Stimulated activated CD4-positive, alpha-beta T cell treated with anti-CD3 and anti-CD28 coated beads, TNF-alpha, amount 100 ng/mL, for 4 hours (primary cell): Measurements from ENCODE around the gene ICAM5.
"Not testable (repeated sequence)": the region's sequence is repeated elsewhere in the genome, so short reads cannot be mapped to it uniquely, and the experiment has no call there.

Experiments
- DNase-seq, 3 experiments: peaks; one replicate each; pipeline ENCODE4 v3.0.0-alpha.2; 2020; ENCODE audit warnings: low read depth in 3 of 3

The ICAM5 gene

GRCh38 chr19:10269333-10270179, 20.2 kb upstream of the ICAM5 start:
- peak; percentile 79 to 82 (median 79) for DNase-seq

DNA sequence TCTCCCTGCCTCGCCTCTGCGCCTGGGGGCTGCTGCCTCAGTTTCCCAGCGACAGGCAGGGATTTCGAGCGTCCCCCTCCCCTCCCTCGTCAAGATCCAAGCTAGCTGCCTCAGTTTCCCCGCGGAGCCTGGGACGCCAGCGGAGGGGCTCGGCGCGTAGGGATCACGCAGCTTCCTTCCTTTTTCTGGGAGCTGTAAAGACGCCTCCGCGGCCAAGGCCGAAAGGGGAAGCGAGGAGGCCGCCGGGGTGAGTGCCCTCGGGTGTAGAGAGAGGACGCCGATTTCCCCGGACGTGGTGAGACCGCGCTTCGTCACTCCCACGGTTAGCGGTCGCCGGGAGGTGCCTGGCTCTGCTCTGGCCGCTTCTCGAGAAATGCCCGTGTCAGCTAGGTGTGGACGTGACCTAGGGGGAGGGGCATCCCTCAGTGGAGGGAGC, 19.6 kb upstream of the ICAM5 start:
- peak in 1 of 3 experiments; percentile 43 for DNase-seq

DNA sequence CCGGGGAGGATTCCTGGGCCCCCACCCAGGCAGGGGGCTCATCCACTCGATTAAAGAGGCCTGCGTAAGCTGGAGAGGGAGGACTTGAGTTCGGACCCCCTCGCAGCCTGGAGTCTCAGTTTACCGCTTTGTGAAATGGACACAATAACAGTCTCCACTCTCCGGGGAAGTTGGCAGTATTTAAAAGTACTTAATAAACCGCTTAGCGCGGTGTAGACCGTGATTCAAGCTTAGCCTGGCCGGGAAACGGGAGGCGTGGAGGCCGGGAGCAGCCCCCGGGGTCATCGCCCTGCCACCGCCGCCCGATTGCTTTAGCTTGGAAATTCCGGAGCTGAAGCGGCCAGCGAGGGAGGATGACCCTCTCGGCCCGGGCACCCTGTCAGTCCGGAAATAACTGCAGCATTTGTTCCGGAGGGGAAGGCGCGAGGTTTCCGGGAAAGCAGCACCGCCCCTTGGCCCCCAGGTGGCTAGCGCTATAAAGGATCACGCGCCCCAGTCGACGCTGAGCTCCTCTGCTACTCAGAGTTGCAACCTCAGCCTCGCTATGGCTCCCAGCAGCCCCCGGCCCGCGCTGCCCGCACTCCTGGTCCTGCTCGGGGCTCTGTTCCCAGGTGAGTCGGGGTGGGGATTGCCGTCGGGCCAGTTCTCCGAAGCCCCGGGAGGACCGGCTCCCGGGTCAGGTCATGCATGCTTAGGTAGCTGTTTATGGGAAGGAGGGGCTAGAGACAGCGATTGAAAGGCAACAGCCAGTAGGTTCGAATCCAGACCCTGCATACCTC, 18.9 kb upstream of the ICAM5 start, which contains the start of gene ICAM1:
Gene ICAM1 (plus strand): TSS at position 505 of the 779 bp plus-strand sequence. CDS start 40 bp downstream, at position 545.
- DNase-seq, result peak in 2 of 3 experiments; percentile 59 to 71

- DNase-seq, result no peak
These were observed 18.1 kb upstream of the ICAM5 start for GRCh38 chr19:10271543-10272086.

GRCh38 chr19:10274589-10274988, 15.2 kb upstream of the ICAM5 start:
- DNase-seq, result no peak

- DNase-seq, result no peak
These were observed 11.8 kb upstream of the ICAM5 start for GRCh38 chr19:10277795-10278589.

DNA sequence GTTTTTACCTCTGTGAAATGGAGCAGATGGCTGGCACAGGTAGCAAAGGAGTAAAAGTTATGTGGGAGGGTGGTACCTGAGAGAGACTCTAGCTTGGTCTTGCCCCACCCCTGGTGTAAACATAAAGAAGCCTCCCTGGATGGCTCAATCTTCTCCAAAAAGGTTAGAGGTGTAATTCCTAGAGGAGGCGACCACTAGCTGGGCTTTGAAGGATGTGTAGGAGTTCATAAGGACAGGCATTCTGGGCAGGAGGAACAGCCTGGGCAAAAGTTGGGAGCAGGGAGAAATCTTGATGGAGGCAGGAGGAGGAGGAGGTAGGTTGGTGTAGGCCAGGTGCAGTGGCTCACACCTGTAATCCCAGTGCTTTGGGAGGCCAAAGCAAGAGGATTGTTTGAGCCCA, 10.8 kb upstream of the ICAM5 start:
- DNase-seq, result no peak

DNA sequence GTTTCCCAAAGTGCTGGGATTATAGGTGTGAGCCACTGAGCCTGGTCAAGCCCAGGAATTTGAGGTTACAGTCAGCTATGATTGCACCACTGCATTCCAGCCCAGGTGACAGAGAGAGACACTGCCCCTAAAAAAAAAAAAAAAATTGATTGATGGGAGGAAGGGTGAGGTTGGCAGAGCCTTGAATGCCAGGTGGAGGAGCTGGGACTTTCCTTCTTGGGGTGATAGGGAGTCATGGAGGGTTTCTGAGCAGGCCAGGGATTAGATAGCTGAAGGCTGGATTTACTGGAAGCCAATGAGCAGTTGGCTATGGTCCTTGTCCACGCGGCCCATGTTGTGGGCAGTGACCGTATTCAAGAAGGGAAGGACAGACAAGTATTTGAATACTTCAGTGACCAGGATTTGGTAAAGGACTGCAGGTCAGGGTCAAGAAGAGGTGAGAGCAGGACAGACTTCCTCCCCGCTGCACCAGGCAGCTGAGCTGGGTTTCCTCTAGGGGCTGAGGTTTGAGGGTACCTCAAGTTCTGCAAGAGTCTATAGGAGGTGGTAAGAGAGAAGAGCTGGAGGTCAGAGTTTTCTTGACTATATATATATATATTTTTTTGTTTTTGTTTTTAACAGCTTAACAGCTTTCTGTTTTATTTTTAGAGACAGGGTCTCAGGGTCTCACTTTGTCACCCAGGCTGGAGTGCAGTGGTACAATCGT, 9.9 kb upstream of the ICAM5 start:
- no peak for DNase-seq

DNA sequence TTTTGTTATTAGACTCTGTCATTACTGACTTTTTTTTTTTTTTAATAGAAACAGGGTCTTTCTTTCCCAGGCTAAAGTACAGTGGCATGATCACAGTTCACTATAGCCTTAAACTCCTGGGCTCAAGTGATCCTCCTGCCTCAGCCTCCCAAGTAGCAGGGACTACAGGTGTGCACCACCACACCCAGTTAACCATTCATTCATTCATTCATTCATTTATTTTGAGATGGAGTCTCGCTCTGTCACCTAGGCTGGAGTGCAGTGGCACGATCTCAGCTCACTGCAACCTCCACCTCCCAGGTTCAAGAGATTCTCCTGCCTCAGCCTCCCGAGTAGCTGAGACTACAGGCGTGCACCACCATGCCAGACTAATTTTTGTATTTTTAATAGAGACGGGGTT, 7.7 kb upstream of the ICAM5 start:
- not testable (repeated sequence) for DNase-seq

- no peak for DNase-seq
These were observed 6.3 kb upstream of the ICAM5 start for GRCh38 chr19:10283301-10284064.

GRCh38 chr19:10284065-10284959, 5.4 kb upstream of the ICAM5 start:
- no peak for DNase-seq

DNA sequence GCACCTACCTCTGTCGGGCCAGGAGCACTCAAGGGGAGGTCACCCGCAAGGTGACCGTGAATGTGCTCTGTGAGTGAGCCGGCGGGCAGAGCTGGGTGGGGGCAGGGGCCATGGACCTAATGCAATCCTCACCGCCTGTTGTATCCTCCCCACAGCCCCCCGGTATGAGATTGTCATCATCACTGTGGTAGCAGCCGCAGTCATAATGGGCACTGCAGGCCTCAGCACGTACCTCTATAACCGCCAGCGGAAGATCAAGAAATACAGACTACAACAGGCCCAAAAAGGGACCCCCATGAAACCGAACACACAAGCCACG, 4.8 kb upstream of the ICAM5 start:
- no peak for DNase-seq

DNA sequence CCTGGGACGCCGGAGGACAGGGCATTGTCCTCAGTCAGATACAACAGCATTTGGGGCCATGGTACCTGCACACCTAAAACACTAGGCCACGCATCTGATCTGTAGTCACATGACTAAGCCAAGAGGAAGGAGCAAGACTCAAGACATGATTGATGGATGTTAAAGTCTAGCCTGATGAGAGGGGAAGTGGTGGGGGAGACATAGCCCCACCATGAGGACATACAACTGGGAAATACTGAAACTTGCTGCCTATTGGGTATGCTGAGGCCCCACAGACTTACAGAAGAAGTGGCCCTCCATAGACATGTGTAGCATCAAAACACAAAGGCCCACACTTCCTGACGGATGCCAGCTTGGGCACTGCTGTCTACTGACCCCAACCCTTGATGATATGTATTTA, 4.4 kb upstream of the ICAM5 start:
- no peak for DNase-seq

GRCh38 chr19:10286803-10287737, 2.7 kb upstream of the ICAM5 start, which contains the start of gene ICAM4:
ICAM4 (plus strand) TSS chr19:10286955; CDS start chr19:10287013, 58 bp downstream.
- no peak for DNase-seq

DNA sequence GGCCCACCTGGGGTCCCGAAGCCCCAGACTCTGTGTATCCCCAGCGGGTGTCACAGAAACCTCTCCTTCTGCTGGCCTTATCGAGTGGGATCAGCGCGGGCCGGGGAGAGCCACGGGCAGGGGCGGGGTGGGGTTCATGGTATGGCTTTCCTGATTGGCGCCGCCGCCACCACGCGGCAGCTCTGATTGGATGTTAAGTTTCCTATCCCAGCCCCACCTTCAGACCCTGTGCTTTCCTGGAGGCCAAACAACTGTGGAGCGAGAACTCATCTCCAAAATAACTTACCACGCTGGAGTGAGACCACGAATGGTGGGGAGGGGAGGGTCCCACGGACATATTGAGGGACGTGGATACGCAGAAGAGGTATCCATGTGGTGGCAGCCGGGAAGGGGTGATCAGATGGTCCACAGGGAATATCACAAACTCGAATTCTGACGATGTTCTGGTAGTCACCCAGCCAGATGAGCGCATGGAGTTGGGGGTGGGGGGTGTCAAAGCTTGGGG, 1.0 kb upstream of the ICAM5 start:
- DNase-seq, result peak in 1 of 3 experiments; percentile 24

DNA sequence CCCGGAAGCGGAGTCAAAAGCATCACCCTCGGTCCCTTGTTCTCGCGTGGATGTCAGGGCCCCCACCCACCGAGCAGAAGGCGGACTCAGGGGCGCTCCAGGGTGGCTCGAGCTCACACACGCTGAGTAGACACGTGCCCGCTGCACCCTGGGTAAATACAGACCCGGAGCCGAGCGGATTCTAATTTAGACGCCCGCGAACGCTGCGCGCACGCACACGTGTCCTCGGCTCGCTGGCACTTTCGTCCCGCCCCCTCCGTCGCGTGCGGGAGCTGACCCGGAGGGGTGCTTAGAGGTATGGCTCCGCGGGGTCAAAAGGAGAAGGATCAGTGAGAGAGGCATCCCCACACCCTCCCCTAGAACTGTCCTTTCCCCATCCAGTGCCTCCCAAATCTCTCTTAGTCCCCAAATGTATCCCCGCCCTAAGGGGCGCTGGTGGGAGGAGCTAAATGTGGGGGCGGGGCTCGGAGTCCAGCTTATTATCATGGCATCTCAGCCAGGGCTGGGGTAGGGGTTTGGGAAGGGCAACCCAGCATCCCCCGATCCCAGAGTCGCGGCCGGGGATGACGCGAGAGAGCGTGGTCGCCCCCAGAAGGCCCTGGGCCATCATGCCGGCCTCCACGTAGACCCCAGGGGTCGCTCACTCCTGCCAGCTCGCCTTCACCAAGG, 451 bp upstream of the ICAM5 start:
- DNase-seq, result peak in 2 of 3 experiments; percentile 50 to 54

DNA sequence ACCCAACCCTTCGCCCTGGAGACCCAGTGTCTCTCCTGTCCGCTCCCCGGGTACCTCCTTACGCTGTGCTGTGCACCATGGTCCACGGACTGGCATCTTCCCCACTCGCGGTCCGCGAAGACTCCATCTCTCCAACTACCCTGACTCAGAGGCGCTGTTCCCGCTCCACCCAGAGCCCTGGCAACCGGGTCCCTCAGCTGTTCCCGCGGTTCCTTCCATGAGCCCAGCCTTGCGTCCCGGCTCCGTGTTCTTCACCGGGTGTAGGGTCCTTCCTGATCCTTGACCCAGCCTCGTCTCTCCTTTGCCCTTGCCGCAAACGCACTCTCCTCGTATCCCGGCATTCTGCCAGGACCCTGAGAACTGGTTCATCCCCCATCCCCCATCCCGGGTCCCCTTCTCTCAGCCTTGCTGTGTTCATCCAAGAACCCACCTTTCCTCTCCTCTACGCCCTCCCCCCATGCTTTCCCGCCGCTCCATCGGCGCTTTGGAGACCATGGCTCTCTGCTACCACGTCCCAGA, 664 bp downstream of the ICAM5 start:
- no peak for DNase-seq
